Spleen (tissue), 11 donors: ENCODE results near the gene ATG7. TPM values are rescaled to one million over a fixed set of nuclear protein-coding genes. Genes with fewer than 3 reads are reported as not detected.
"Not testable (repeated sequence)": the region's sequence is repeated elsewhere in the genome, so short reads cannot be mapped to it uniquely, and the experiment has no call there.

Source experiments
- DNase-seq: peaks from one replicate; pipeline ENCODE4 v3.0.0-alpha.2; 2020
- H3K27ac ChIP-seq, 8 donors: fragments of 200-600 bp; sonication (generic) in 7 of 8; 1 replicate in 4 of 8; 2 replicates in 4 of 8; pipeline versions ENCODE4 v1.5.0 to v1.8.0; 2016 to 2021; ENCODE audit warnings: inconsistent platforms in 4 of 8, mild to moderate bottlenecking in 4 of 8, moderate library complexity in 1 of 8
- H3K27me3 ChIP-seq, 7 donors: fragments of 200-600 bp; sonication (generic) in 6 of 7; replicated peaks in 1 of 7; 1 replicate in 4 of 7; 2 replicates in 3 of 7; pipeline versions ENCODE4 v1.5.0 to v1.8.0; 2016 to 2021; ENCODE audit warnings: inconsistent platforms in 3 of 7, mild to moderate bottlenecking in 1 of 7
- H3K36me3 ChIP-seq, 6 donors: fragments of 200-600 bp; sonication (generic) in 5 of 6; 1 replicate in 4 of 6; 2 replicates in 2 of 6; pipeline versions ENCODE4 v1.5.0 to v1.8.0; 2016 to 2021; ENCODE audit warnings: inconsistent platforms in 2 of 6
- H3K4me1 ChIP-seq, 6 donors: fragments of 200-600 bp; sonication (generic) in 5 of 6; 1 replicate in 3 of 6; 2 replicates in 3 of 6; pipeline versions ENCODE4 v1.5.0 to v1.8.0; 2016 to 2021; ENCODE audit warnings: inconsistent platforms in 3 of 6
- H3K4me3 ChIP-seq, 8 donors: fragments of 200-600 bp; sonication (generic) in 7 of 8; 1 replicate in 4 of 8; 2 replicates in 4 of 8; pipeline versions ENCODE4 v1.5.0 to v1.8.0; 2016 to 2021; ENCODE audit warnings: inconsistent platforms in 4 of 8, mild to moderate bottlenecking in 4 of 8, moderate library complexity in 2 of 8
- H3K9me3 ChIP-seq, 8 donors: fragments of 200-600 bp; sonication (generic) in 7 of 8; 1 replicate in 4 of 8; 2 replicates in 4 of 8; pipeline versions ENCODE4 v1.5.0 to v1.8.0; 2016 to 2021; ENCODE audit warnings: inconsistent platforms in 4 of 8
- POLR2A ChIP-seq, 3 donors: fragments of 450-650 bp; IDR thresholded peaks; one replicate each; pipeline ENCODE4 v1.5.1; 2017; ENCODE audit warnings: antibody characterized with exemption in 3 of 3, mild to moderate bottlenecking in 1 of 3
- POLR2AphosphoS5 ChIP-seq, 3 donors: sonication (generic); formaldehyde crosslinking; IDR thresholded peaks; one replicate each; pipeline ENCODE4 v1.5.1; 2017; ENCODE audit warnings: antibody characterized with exemption in 3 of 3
- WGBS, 5 donors: extraction: QIAGEN DNeasy Blood & Tissue Kit in 3 of 5; methylation state at CpG; one replicate each; pipeline versions ENCODE4 v1.1.5 to v1.1.7; 2013 to 2018; 5-methylcytosine and 5-hydroxymethylcytosine counted together
- intact Hi-C: fragments of 100-400 bp; cut with DNase I; formaldehyde crosslinking; loops from one replicate; pipeline ENCODE4 v1.15.0; 2023; ENCODE audit warnings: low total_unique reads
- polyA plus RNA-seq, 3 donors: library from polyadenylated mRNA; stranded (reverse); fragments of 200-250 nt; gene quantifications; one replicate each; pipeline ENCODE4 v1.2.1, GENCODE V29; 2013
- total RNA-seq, 7 donors: library from RNA; depleted of rRNA in 3 of 7; stranded (reverse); fragments of >200 nt in 3 of 7; fragmentation: NEBNext Ultra II Directional in 4 of 7; extraction: Animal tissue kit (Norgen Biotek cat#: 25700) in 4 of 7; gene quantifications; one replicate each; pipeline versions ENCODE4 v1.1.0 to v1.2.1, GENCODE V29; 2016 to 2021
- TF ChIP-seq, protein P1 (sequence below), 11 experiments: fragments of 200-600 bp in 7 of 11; fragments of 450-650 bp in 4 of 11; sonication (generic) in 4 of 11; IDR thresholded peaks in 8 of 11; conservative IDR thresholded peaks in 3 of 11; 1 replicate in 7 of 11; 2 replicates in 4 of 11; pipeline versions ENCODE4 v1.4.0 to v1.8.0; 2016 to 2021; ENCODE audit warnings: antibody characterized with exemption in 11 of 11, inconsistent platforms in 4 of 11, mild to moderate bottlenecking in 1 of 11
- donor health status: healthy with polysubstance abuse.
- donor health status: DM: no; HTN: no; CAD: no; lungs with moderate emphysema.
- donor health status: DM: no; HTN: no; CAD: no.
- donor health status: Bipolar disorder and iron deficiency.
- donor health status: healthy.
- donor health status: DM: no; HTN: no; CAD: no.
- donor health status: DM: yes; HTN: yes; CAD: no.

Gene ATG7
- total and polyA plus RNA-seq, 10 donors, result 7.5 to 114 (median 77.1) TPM

- no peak overlapping the region for H3K27ac ChIP-seq
These were observed 226.0 kb downstream of the ATG7 start for GRCh38 chr3:11498177-11498576.

DNA sequence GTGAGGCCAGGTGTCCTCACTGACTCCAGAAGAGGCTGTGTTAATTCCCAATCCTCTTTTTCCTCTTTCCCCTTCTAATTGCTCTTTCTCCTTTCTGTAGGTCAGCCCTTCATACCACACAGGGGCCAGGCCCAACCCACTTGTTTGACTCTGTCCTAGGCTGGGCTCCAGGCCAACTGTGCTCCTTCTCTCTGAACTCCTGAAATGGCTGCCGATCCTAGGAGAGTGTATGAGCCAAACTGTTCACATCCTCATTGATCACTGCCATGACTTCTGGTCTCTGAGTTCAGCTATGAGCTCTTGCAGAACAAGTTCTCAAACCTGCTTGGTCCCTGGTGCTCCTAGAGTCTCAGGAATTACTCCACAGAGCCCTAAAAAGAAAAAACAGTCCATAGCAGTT, 226.4 kb downstream of the ATG7 start:
- Histone ChIP-seq H3K4me3 (no peak overlapping the region), H3K27me3 (no peaks in the 10 kb centered on the region), H3K27ac (no peak overlapping the region), H3K9me3 (no peaks in the 10 kb centered on the region), H3K4me1 (peaks cover 0 to 12% (median 0%) of the 10 kb centered on the region in 6 donors), H3K36me3 (peaks cover 0 to 4% (median 0%) of the 10 kb centered on the region in 6 donors)
- DNase-seq, result no peak
- intact Hi-C loops, result no loop called here
- 50 to 71% (median 63%) methylated on average over 1 of the region's 1 CpG for WGBS, 5 donors
- TF ChIP-seq POLR2AphosphoS5 (IDR thresholded peaks at IDR 0.05) (no peak), POLR2A (IDR thresholded peaks at IDR 0.05) (no peak)
- TF ChIP-seq, protein P1, sequence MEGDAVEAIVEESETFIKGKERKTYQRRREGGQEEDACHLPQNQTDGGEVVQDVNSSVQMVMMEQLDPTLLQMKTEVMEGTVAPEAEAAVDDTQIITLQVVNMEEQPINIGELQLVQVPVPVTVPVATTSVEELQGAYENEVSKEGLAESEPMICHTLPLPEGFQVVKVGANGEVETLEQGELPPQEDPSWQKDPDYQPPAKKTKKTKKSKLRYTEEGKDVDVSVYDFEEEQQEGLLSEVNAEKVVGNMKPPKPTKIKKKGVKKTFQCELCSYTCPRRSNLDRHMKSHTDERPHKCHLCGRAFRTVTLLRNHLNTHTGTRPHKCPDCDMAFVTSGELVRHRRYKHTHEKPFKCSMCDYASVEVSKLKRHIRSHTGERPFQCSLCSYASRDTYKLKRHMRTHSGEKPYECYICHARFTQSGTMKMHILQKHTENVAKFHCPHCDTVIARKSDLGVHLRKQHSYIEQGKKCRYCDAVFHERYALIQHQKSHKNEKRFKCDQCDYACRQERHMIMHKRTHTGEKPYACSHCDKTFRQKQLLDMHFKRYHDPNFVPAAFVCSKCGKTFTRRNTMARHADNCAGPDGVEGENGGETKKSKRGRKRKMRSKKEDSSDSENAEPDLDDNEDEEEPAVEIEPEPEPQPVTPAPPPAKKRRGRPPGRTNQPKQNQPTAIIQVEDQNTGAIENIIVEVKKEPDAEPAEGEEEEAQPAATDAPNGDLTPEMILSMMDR (IDR thresholded peaks at IDR 0.05 in 8 of 11, conservative IDR thresholded peaks at IDR 0.05 in 3 of 11), result no peak

More at GRCh38 chr3:11498177-11498576, 226.0 kb downstream of the ATG7 start:
- Histone ChIP-seq H3K9me3 (no peaks in the 10 kb centered on the region), H3K27me3 (no peaks in the 10 kb centered on the region), H3K4me1 (peaks cover 0 to 12% (median 0%) of the 10 kb centered on the region in 6 donors), H3K36me3 (peaks cover 0 to 4% (median 0%) of the 10 kb centered on the region in 6 donors), H3K4me3 (no peak overlapping the region)
- WGBS, 5 donors, result 89 to 98% (median 94%) methylated on average over 2 of the region's 2 CpGs
- intact Hi-C loops, result no loop called here
- TF ChIP-seq POLR2A (IDR thresholded peaks at IDR 0.05), result no peak
- no peak for TF ChIP-seq POLR2AphosphoS5 (IDR thresholded peaks at IDR 0.05)
- TF ChIP-seq, protein P1 (IDR thresholded peaks at IDR 0.05 in 8 of 11, conservative IDR thresholded peaks at IDR 0.05 in 3 of 11), result no peak
- no peak for DNase-seq

GRCh38 chr3:11499144-11499543, 226.9 kb downstream of the ATG7 start:
- Histone ChIP-seq H3K4me3 (no peak overlapping the region), H3K4me1 (peaks cover 0 to 12% (median 0%) of the 10 kb centered on the region in 6 donors), H3K36me3 (peaks cover 0 to 4% (median 0%) of the 10 kb centered on the region in 6 donors), H3K27me3 (no peaks in the 10 kb centered on the region), H3K9me3 (no peaks in the 10 kb centered on the region), H3K27ac (no peak overlapping the region)
- DNase-seq, result no peak
- 85 to 90% (median 89%) methylated on average over 6 of the region's 6 CpGs for WGBS, 5 donors
- TF ChIP-seq POLR2AphosphoS5 (IDR thresholded peaks at IDR 0.05), result no peak
- TF ChIP-seq, protein P1 (IDR thresholded peaks at IDR 0.05 in 8 of 11, conservative IDR thresholded peaks at IDR 0.05 in 3 of 11), result no peak
- TF ChIP-seq POLR2A (IDR thresholded peaks at IDR 0.05), result no peak
- intact Hi-C loops, result no loop called here

DNA sequence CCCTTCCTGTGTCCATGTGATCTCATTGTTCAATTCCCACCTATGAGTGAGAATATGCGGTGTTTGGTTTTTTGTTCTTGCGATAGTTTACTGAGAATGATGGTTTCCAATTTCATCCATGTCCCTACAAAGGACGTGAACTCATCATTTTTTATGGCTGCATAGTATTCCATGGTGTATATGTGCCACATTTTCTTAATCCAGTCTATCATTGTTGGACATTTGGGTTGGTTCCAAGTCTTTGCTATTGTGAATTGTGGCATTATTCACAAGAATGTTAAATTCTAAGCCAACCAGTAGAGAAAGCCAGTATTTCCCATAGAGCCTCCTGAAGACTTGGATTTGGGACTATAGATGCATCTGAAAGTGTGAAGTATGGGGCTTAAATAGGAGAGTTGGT, 230.2 kb downstream of the ATG7 start:
- 100% methylated on average over 1 of the region's 3 CpGs; no CpG with 5 or more reads in 3 of the 5 donors for WGBS, 5 donors
- H3K27me3 ChIP-seq, H3K36me3 ChIP-seq, H3K4me1 ChIP-seq, intact Hi-C loops, H3K4me3 ChIP-seq, DNase-seq, H3K27ac ChIP-seq, H3K9me3 ChIP-seq: not testable (repeated sequence)

DNA sequence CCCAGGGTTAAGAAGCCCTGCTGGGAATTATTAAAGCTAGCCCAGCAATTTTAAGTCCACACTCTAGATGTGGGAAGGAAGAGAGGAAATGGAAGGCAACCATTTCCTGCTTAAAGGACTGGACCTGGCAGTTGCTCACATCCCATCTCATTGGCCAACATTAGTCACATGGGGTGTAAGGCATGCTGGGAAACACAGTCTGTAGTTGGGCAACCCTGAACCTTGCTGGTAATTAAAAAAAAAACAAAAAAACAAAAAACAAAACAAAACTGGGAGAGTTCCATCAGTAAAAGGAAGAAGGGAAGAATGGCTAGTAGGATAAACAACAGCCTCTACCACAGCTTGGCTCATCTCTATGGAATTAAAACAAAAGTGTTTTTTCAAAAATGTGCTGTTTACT, 235.5 kb downstream of the ATG7 start:
- H3K36me3 ChIP-seq, result peaks cover 0 to 19% (median 0%) of the 10 kb centered on the region in 6 donors
- no peaks in the 10 kb centered on the region for H3K27me3 ChIP-seq
- no peaks in the 10 kb centered on the region for H3K9me3 ChIP-seq
- no peak for DNase-seq
- TF ChIP-seq, protein P1 (IDR thresholded peaks at IDR 0.05 in 8 of 11, conservative IDR thresholded peaks at IDR 0.05 in 3 of 11), result no peak
- TF ChIP-seq POLR2A (IDR thresholded peaks at IDR 0.05) (no peak), POLR2AphosphoS5 (IDR thresholded peaks at IDR 0.05) (no peak)
- H3K27ac ChIP-seq, result peak overlapping the region in 1 of 8 donors; percentile 37
- intact Hi-C loops, result no loop called here
- no peak overlapping the region for H3K4me3 ChIP-seq
- H3K4me1 ChIP-seq, result peaks cover 0 to 24% (median 9%) of the 10 kb centered on the region in 6 donors
